H1 (cell line): ENCODE results near the gene GJD4.

Experiments
- KDM1A ChIP-seq: fragments of 200-600, 300-600 bp; sonication (generic); IDR thresholded peaks from 2 replicates; pipeline ENCODE4 v1.7.1; 2016; ENCODE audit warnings: mild to moderate bottlenecking, low read length, borderline replicate concordance
- POLR2AphosphoS5 ChIP-seq: IDR thresholded peaks from 2 replicates; pipeline ENCODE4 v1.6.1; 2011; ENCODE audit warnings: low read depth, low read length
- RAD21 ChIP-seq, 2 experiments: IDR thresholded peaks in 1 of 2; conservative IDR thresholded peaks in 1 of 2; 2 replicates each; pipeline ENCODE4 v1.6.1; 2011; ENCODE audit warnings: low read depth in 2 of 2, low read length in 2 of 2, improper control_type of control experiment in 1 of 2, inconsistent platforms in 1 of 2, mild to moderate bottlenecking in 1 of 2, moderate library complexity in 1 of 2
- YY1 ChIP-seq: IDR thresholded peaks from 2 replicates; pipeline ENCODE4 v1.6.1; 2011; ENCODE audit warnings: low read depth, mild to moderate bottlenecking, low read length
- TF ChIP-seq, protein P1 (sequence below), 3 experiments: IDR thresholded peaks; 1 replicate in 2 of 3; 2 replicates in 1 of 3; pipeline versions ENCODE4 v1.5.1 to v1.6.1; 2011; ENCODE audit warnings: low read length in 3 of 3, mild to moderate bottlenecking in 3 of 3, inconsistent platforms in 2 of 3, low read depth in 1 of 3, moderate library complexity in 1 of 3; ENCODE audit not compliant: insufficient read depth in 1 of 3; ENCODE audit errors: control extremely low read depth in 1 of 3

DNA sequence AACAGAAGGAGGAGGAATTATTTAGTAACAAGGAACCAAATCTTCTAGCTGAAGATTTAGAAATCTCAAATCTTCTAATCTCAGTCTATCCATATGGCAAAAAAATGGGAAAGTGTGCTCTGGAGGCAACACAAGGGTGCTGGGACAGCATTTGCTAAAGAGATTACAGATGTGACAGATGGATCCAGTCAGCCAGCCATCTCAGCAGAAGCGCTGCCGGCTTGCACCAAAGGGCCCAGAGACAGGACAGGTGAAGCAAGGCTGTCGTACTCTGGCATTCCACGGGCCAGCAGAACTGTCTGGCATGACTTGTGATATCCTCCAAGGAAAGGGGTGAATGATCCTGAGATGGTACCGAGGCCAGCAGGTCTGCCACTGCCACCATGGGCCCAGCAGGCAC lies 45.7 kb upstream of the GJD4 start:
- no peak for TF ChIP-seq RAD21 (IDR thresholded peaks at IDR 0.05 in 1 of 2, conservative IDR thresholded peaks at IDR 0.05 in 1 of 2; ENCODE audit: low read depth in 2 of 2, low read length in 2 of 2)
- TF ChIP-seq KDM1A = no peak
- TF ChIP-seq, protein P1, sequence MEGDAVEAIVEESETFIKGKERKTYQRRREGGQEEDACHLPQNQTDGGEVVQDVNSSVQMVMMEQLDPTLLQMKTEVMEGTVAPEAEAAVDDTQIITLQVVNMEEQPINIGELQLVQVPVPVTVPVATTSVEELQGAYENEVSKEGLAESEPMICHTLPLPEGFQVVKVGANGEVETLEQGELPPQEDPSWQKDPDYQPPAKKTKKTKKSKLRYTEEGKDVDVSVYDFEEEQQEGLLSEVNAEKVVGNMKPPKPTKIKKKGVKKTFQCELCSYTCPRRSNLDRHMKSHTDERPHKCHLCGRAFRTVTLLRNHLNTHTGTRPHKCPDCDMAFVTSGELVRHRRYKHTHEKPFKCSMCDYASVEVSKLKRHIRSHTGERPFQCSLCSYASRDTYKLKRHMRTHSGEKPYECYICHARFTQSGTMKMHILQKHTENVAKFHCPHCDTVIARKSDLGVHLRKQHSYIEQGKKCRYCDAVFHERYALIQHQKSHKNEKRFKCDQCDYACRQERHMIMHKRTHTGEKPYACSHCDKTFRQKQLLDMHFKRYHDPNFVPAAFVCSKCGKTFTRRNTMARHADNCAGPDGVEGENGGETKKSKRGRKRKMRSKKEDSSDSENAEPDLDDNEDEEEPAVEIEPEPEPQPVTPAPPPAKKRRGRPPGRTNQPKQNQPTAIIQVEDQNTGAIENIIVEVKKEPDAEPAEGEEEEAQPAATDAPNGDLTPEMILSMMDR (IDR thresholded peaks at IDR 0.05; ENCODE audit: control extremely low read depth in 1 of 3, insufficient read depth in 1 of 3, low read depth in 1 of 3, low read length in 3 of 3) = no peak
- no peak for TF ChIP-seq POLR2AphosphoS5
- no peak for TF ChIP-seq YY1
